Esophagus squamous epithelium (tissue), 5 donors: ENCODE results near the gene DNAJB6. TPM values are rescaled to one million over a fixed set of nuclear protein-coding genes. Genes with fewer than 3 reads are reported as not detected.

Experiments used
- DNase-seq: peaks from one replicate; lab custom pipeline; 2025; lab: John Stamatoyannopoulos, UW
- H3K27ac ChIP-seq, 4 donors: fragments of 200-600 bp; sonication (generic); one replicate each; pipeline ENCODE4 v1.5.1; 2016 to 2019; ENCODE audit warnings: mild to moderate bottlenecking in 1 of 4
- H3K27me3 ChIP-seq, 4 donors: fragments of 200-600 bp; sonication (generic); 1 replicate in 3 of 4; 2 replicates in 1 of 4; pipeline versions ENCODE4 v1.5.1 to v1.6.0; 2017 to 2021; ENCODE audit warnings: antibody characterized with exemption in 1 of 4
- H3K36me3 ChIP-seq, 3 donors: fragments of 200-600 bp; sonication (generic); one replicate each; pipeline ENCODE4 v1.5.1; 2016 to 2019
- H3K4me1 ChIP-seq, 3 donors: fragments of 200-600 bp; sonication (generic); one replicate each; pipeline ENCODE4 v1.5.1; 2017 to 2019
- H3K4me3 ChIP-seq, 4 donors: fragments of 200-600 bp; sonication (generic); 1 replicate in 3 of 4; 2 replicates in 1 of 4; pipeline ENCODE4 v1.5.1; 2016 to 2019; ENCODE audit warnings: mild to moderate bottlenecking in 2 of 4, moderate library complexity in 1 of 4
- H3K9me3 ChIP-seq, 3 donors: fragments of 200-600 bp; sonication (generic); one replicate each; pipeline ENCODE4 v1.5.1; 2016 to 2019
- POLR2A ChIP-seq, 4 donors: fragments of 450-650 bp; IDR thresholded peaks; one replicate each; pipeline ENCODE4 v1.6.1; 2017; ENCODE audit warnings: antibody characterized with exemption in 4 of 4, mild to moderate bottlenecking in 4 of 4, moderate library complexity in 3 of 4
- WGBS, 2 donors: methylation state at CpG; one replicate each; pipeline ENCODE4 v1.1.5; 2018; 5-methylcytosine and 5-hydroxymethylcytosine counted together
- intact Hi-C: fragments of 100-400 bp; cut with DNase I; formaldehyde crosslinking; loops from one replicate; pipeline ENCODE4 v1.15.0; 2022
- total RNA-seq, 4 donors: library from RNA; depleted of rRNA; stranded (reverse); fragments of >200 nt; gene quantifications; one replicate each; pipeline ENCODE4 v1.1.0, GENCODE V29; 2016
- TF ChIP-seq, protein P1 (sequence below), 6 experiments: fragments of 450-650 bp in 4 of 6; fragments of 200-600 bp in 2 of 6; sonication (generic) in 2 of 6; IDR thresholded peaks; one replicate each; pipeline ENCODE4 v1.5.1; 2016 to 2019; ENCODE audit warnings: antibody characterized with exemption in 6 of 6, mild to moderate bottlenecking in 4 of 6, moderate library complexity in 4 of 6
- donor health status: DM: yes; HTN: yes; CAD: no.

DNAJB6 gene
- total RNA-seq, 4 donors from 2014 or later, result 96.5 to 193 (median 160) TPM

DNA sequence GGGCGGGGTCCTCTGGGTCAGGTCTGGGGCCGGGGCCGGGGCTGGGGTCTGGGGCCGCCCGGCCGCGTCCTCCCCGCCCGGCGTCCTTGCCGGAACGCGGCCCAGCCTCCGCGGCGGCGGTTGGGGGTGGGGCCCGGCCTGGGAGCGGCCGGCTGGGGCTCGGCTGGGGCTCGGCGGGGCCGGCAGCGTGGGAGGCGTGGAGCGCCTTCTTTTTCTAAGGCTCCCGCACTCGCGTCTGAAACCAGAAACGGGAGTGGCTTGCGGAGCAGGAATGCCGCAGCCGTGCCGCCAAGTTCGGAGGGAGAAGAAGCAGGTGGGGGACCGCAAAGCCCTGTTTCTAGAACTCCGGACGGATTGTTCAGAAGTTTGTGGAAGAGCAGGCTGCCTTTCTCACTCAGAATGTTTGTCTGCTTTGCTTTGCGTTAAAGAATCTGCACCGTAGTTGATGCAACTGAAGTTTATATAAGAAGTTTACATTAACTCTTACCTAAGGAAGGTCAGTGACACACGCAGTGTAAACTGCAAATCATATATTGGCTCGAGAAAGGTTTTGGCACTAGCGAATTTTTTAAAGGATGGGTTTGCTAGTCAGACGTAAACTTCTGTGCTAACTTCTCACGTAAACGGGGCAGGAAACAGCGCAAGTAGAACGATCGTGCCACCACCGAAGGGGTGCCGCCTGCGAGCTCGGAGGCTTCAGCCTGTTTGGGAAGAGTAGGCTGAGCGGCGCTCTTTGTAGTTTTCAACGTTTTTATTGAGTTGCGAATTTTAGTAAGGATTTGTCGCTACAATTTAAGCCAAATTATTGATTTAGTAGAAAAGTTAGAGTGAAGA is 729 bp downstream of the DNAJB6 start:
- peak in 1 of 4 donors; percentile 16 for TF ChIP-seq POLR2A (IDR thresholded peaks at IDR 0.05)
- TF ChIP-seq, protein P1, sequence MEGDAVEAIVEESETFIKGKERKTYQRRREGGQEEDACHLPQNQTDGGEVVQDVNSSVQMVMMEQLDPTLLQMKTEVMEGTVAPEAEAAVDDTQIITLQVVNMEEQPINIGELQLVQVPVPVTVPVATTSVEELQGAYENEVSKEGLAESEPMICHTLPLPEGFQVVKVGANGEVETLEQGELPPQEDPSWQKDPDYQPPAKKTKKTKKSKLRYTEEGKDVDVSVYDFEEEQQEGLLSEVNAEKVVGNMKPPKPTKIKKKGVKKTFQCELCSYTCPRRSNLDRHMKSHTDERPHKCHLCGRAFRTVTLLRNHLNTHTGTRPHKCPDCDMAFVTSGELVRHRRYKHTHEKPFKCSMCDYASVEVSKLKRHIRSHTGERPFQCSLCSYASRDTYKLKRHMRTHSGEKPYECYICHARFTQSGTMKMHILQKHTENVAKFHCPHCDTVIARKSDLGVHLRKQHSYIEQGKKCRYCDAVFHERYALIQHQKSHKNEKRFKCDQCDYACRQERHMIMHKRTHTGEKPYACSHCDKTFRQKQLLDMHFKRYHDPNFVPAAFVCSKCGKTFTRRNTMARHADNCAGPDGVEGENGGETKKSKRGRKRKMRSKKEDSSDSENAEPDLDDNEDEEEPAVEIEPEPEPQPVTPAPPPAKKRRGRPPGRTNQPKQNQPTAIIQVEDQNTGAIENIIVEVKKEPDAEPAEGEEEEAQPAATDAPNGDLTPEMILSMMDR (IDR thresholded peaks at IDR 0.05), result no peak
- 0% methylated on average over 20 to 21 of the region's 59 CpGs for whole genome bisulfite sequencing, 2 donors
- DNase-seq, result no peak
- intact Hi-C loops, result no loop called here
- no peaks in the 10 kb centered on the region for H3K27me3 ChIP-seq
- peak overlapping the region; percentile 97 to 100 (median 99) for H3K27ac ChIP-seq
- H3K4me3 ChIP-seq, result peak overlapping the region; percentile 73 to 93 (median 85)
- H3K9me3 ChIP-seq, result no peaks in the 10 kb centered on the region
- H3K4me1 ChIP-seq, result peaks cover 6 to 61% (median 27%) of the 10 kb centered on the region in 3 donors
- H3K36me3 ChIP-seq, result no peaks in the 10 kb centered on the region

- no peak for TF ChIP-seq POLR2A (IDR thresholded peaks at IDR 0.05)
- TF ChIP-seq, protein P1 (IDR thresholded peaks at IDR 0.05), result peak; percentile 89 to 94 (median 92)
- peak overlapping the region in 3 of 4 donors; percentile 14 to 93 (median 78) for H3K4me3 ChIP-seq
- no peaks in the 10 kb centered on the region for H3K9me3 ChIP-seq
- H3K4me1 ChIP-seq, result peaks cover 11 to 83% (median 35%) of the 10 kb centered on the region in 3 donors
- WGBS, 2 donors, result 48 to 50% methylated on average over 25 of the region's 25 CpGs
- intact Hi-C loops, result no loop called here
- peak overlapping the region; percentile 53 to 100 (median 84) for H3K27ac ChIP-seq
- H3K27me3 ChIP-seq, result no peaks in the 10 kb centered on the region
- no peak for DNase-seq
- H3K36me3 ChIP-seq, result no peaks in the 10 kb centered on the region
These were observed 3.2 kb downstream of the DNAJB6 start for GRCh38 chr7:157339777-157340677.

- H3K27ac ChIP-seq, result peak overlapping the region in 3 of 4 donors; percentile 21 to 50 (median 45)
- intact Hi-C loops, result no loop called here
- H3K4me1 ChIP-seq, result peaks cover 41 to 99% (median 55%) of the 10 kb centered on the region in 3 donors
- no peaks in the 10 kb centered on the region for H3K9me3 ChIP-seq
- 51 to 54% methylated on average over 11 of the region's 11 CpGs for WGBS, 2 donors
- no peak for DNase-seq
- no peaks in the 10 kb centered on the region for H3K27me3 ChIP-seq
- peaks cover 0 to 7% (median 0%) of the 10 kb centered on the region in 3 donors for H3K36me3 ChIP-seq
- TF ChIP-seq POLR2A (IDR thresholded peaks at IDR 0.05), result no peak
- TF ChIP-seq, protein P1 (IDR thresholded peaks at IDR 0.05), result no peak
- peak overlapping the region in 1 of 4 donors; percentile 41 for H3K4me3 ChIP-seq
These were observed 10.6 kb downstream of the DNAJB6 start for GRCh38 chr7:157347217-157347904.

DNA sequence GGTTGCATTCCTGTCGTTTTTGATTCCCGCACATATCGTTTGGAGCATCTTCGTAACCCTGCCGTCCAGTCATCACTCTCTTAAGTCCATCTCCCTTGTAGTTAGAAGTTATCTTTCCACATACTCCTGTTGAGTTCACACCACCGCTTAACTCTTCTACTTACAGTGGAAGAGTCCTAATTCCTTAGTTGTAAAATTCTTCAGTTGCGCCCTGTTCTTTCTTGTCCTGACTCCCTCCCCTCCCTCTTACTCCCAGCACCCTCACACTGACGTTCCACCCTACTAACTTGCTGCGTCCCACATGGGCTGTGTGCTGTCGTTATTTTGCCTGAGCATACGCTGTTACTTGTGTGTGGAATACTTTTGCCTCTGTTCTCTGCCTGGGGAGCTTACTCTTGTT is 11.7 kb downstream of the DNAJB6 start:
- DNase-seq, result no peak
- no peak overlapping the region for H3K27ac ChIP-seq
- H3K4me3 ChIP-seq, result no peak overlapping the region
- peaks cover 0 to 7% (median 0%) of the 10 kb centered on the region in 3 donors for H3K36me3 ChIP-seq
- no peaks in the 10 kb centered on the region for H3K27me3 ChIP-seq
- no peaks in the 10 kb centered on the region for H3K9me3 ChIP-seq
- TF ChIP-seq, protein P1 (IDR thresholded peaks at IDR 0.05), result no peak
- no peak for TF ChIP-seq POLR2A (IDR thresholded peaks at IDR 0.05)
- H3K4me1 ChIP-seq, result peaks cover 35 to 99% (median 46%) of the 10 kb centered on the region in 3 donors
- intact Hi-C loops, result no loop called here
- 86 to 88% methylated on average over 11 of the region's 11 CpGs for WGBS, 2 donors
